Smooth muscle cell (in vitro differentiated cells): ENCODE data around the gene KRT73. TPM values are rescaled to one million over a fixed set of nuclear protein-coding genes. Genes with fewer than 3 reads are reported as not detected.

Experiments
- DNase-seq: peaks from one replicate; lab custom pipeline; 2025; ENCODE audit not compliant: unreplicated experiment; lab: John Stamatoyannopoulos, UW
- H2AFZ ChIP-seq: fragments of 200-600 bp; sonication (generic); 2 replicates; pipeline ENCODE4 v1.6.0; 2016; ENCODE audit warnings: antibody characterized with exemption, low read depth, mild to moderate bottlenecking
- H3F3A ChIP-seq: fragments of 200-600 bp; sonication (generic); 2 replicates; pipeline ENCODE4 v1.6.0; 2017; ENCODE audit warnings: antibody characterized with exemption, low read depth
- H3K27ac ChIP-seq: fragments of 200-600 bp; sonication (generic); 2 replicates; pipeline ENCODE4 v1.5.1; 2016; ENCODE audit warnings: low read depth, mild to moderate bottlenecking
- H3K27me3 ChIP-seq: fragments of 200-600 bp; sonication (generic); 2 replicates; pipeline ENCODE4 v1.6.1; 2016; ENCODE audit warnings: low read depth, mild to moderate bottlenecking
- H3K36me3 ChIP-seq: fragments of 200-600 bp; sonication (generic); 2 replicates; pipeline ENCODE4 v1.5.1; 2016; ENCODE audit warnings: low read depth
- H3K4me1 ChIP-seq: fragments of 200-600 bp; sonication (generic); 2 replicates; pipeline ENCODE4 v1.5.1; 2016; ENCODE audit warnings: low read depth
- H3K4me2 ChIP-seq: fragments of 200-600 bp; sonication (generic); 2 replicates; pipeline ENCODE4 v1.6.0; 2016; ENCODE audit warnings: mild to moderate bottlenecking
- H3K4me3 ChIP-seq: fragments of 200-600 bp; sonication (generic); 2 replicates; pipeline ENCODE4 v1.5.1; 2016; ENCODE audit warnings: mild to moderate bottlenecking
- H3K79me2 ChIP-seq: fragments of 200-600 bp; sonication (generic); 2 replicates; pipeline ENCODE4 v1.6.0; 2016; ENCODE audit warnings: low read depth, mild to moderate bottlenecking
- H3K9ac ChIP-seq: fragments of 200-600 bp; sonication (generic); 2 replicates; pipeline ENCODE4 v1.6.0; 2016; ENCODE audit warnings: low read depth
- H3K9me3 ChIP-seq: fragments of 200-600 bp; sonication (generic); replicated peaks from 2 replicates; pipeline ENCODE4 v1.5.1; 2016; ENCODE audit warnings: low read depth
- H4K20me1 ChIP-seq: fragments of 200-600 bp; sonication (generic); 2 replicates; pipeline ENCODE4 v1.6.0; 2016; ENCODE audit warnings: low read depth
- CTCF ChIP-seq: fragments of 200-600 bp; sonication (generic); IDR thresholded peaks from 2 replicates; pipeline ENCODE4 v1.5.1; 2017; ENCODE audit warnings: borderline replicate concordance, mild to moderate bottlenecking, antibody characterized with exemption; ENCODE audit not compliant: insufficient read depth, poor library complexity, severe bottlenecking
- WGBS: methylation state at CpG from one replicate; pipeline ENCODE4 v1.1.7; 2016; ENCODE audit warnings: low lambda C conversion rate; 5-methylcytosine and 5-hydroxymethylcytosine counted together
- polyA plus RNA-seq: library from polyadenylated mRNA; unstranded; fragments of >200 nt; fragmentation: Nextera tagmentation; extraction: Ambion mirVana; gene quantifications from 2 replicates; pipeline ENCODE4 v1.2.1, GENCODE V29; 2016
- total RNA-seq: library from RNA; depleted of rRNA; stranded (reverse); fragments of >200 nt; gene quantifications from 2 replicates; pipeline ENCODE4 v1.2.3, GENCODE V29; 2014

Gene KRT73
- total and polyA plus RNA-seq, 2 experiments from 2014 or later: not detected

GRCh38 chr12:52611080-52611468 is 7.3 kb downstream of the KRT73 start:
- no peak for DNase-seq
- WGBS: 92% methylated on average over 6 of the region's 6 CpGs

GRCh38 chr12:52608826-52609630 is 9.3 kb downstream of the KRT73 start:
- TF ChIP-seq CTCF: no peak
- no peaks in the 10 kb centered on the region for H3K36me3 ChIP-seq
- WGBS: 93% methylated on average over 8 of the region's 8 CpGs
- H3K4me3 ChIP-seq: no peak overlapping the region
- H3K27me3 ChIP-seq: peaks cover 54% of the 10 kb centered on the region
- H3K4me1 ChIP-seq: no peaks in the 10 kb centered on the region
- no peak for DNase-seq
- H4K20me1 ChIP-seq: no peaks in the 10 kb centered on the region
- no peaks in the 10 kb centered on the region for H3K9me3 ChIP-seq
- no peaks in the 10 kb centered on the region for H3F3A ChIP-seq
- no peak overlapping the region for H2AFZ ChIP-seq
- H3K4me2 ChIP-seq: no peak overlapping the region
- H3K79me2 ChIP-seq: no peaks in the 10 kb centered on the region
- H3K9ac ChIP-seq: no peak overlapping the region
- H3K27ac ChIP-seq: no peak overlapping the region

More at GRCh38 chr12:52611080-52611468, 7.3 kb downstream of the KRT73 start:
- no peak overlapping the region for H3K27ac ChIP-seq
- H4K20me1 ChIP-seq: no peaks in the 10 kb centered on the region
- no peak for TF ChIP-seq CTCF
- no peaks in the 10 kb centered on the region for H3K9me3 ChIP-seq
- H3K36me3 ChIP-seq: no peaks in the 10 kb centered on the region
- peaks cover 52% of the 10 kb centered on the region for H3K27me3 ChIP-seq
- H3K9ac ChIP-seq: no peak overlapping the region
- H2AFZ ChIP-seq: no peak overlapping the region
- H3K4me2 ChIP-seq: no peak overlapping the region
- H3F3A ChIP-seq: no peaks in the 10 kb centered on the region
- H3K4me3 ChIP-seq: no peak overlapping the region
- H3K79me2 ChIP-seq: no peaks in the 10 kb centered on the region
- no peaks in the 10 kb centered on the region for H3K4me1 ChIP-seq

GRCh38 chr12:52608161-52608560 is 10.2 kb downstream of the KRT73 start:
- no peak overlapping the region for H3K4me2 ChIP-seq
- H3F3A ChIP-seq: no peaks in the 10 kb centered on the region
- no peak overlapping the region for H2AFZ ChIP-seq
- no peaks in the 10 kb centered on the region for H3K36me3 ChIP-seq
- no peaks in the 10 kb centered on the region for H3K79me2 ChIP-seq
- 82% methylated on average over 6 of the region's 6 CpGs for WGBS
- no peak for TF ChIP-seq CTCF
- H3K27me3 ChIP-seq: peaks cover 54% of the 10 kb centered on the region
- H3K27ac ChIP-seq: no peak overlapping the region
- H4K20me1 ChIP-seq: no peaks in the 10 kb centered on the region
- no peak overlapping the region for H3K9ac ChIP-seq
- no peak overlapping the region for H3K4me3 ChIP-seq
- DNase-seq: no peak
- no peaks in the 10 kb centered on the region for H3K9me3 ChIP-seq
- no peaks in the 10 kb centered on the region for H3K4me1 ChIP-seq

GRCh38 chr12:52607314-52607713 is 11.0 kb downstream of the KRT73 start:
- H3K9ac ChIP-seq: no peak overlapping the region
- TF ChIP-seq CTCF: no peak
- H3K4me2 ChIP-seq: no peak overlapping the region
- no peak overlapping the region for H3K4me3 ChIP-seq
- WGBS: 56% methylated on average over 1 of the region's 1 CpG
- no peak for DNase-seq
- H4K20me1 ChIP-seq: no peaks in the 10 kb centered on the region
- H3F3A ChIP-seq: no peaks in the 10 kb centered on the region
- H3K79me2 ChIP-seq: no peaks in the 10 kb centered on the region
- H3K27ac ChIP-seq: no peak overlapping the region
- H3K27me3 ChIP-seq: peaks cover 55% of the 10 kb centered on the region
- H3K9me3 ChIP-seq: no peaks in the 10 kb centered on the region
- H2AFZ ChIP-seq: no peak overlapping the region
- H3K4me1 ChIP-seq: no peaks in the 10 kb centered on the region
- no peaks in the 10 kb centered on the region for H3K36me3 ChIP-seq
